Hepatic stellate cell (primary cell): ENCODE data around the gene CMKLR1.

Experiments used
- DNase-seq: peaks from one replicate; pipeline ENCODE4 v3.0.0; 2011; ENCODE audit warnings: low spot score

The CMKLR1 gene

DNA sequence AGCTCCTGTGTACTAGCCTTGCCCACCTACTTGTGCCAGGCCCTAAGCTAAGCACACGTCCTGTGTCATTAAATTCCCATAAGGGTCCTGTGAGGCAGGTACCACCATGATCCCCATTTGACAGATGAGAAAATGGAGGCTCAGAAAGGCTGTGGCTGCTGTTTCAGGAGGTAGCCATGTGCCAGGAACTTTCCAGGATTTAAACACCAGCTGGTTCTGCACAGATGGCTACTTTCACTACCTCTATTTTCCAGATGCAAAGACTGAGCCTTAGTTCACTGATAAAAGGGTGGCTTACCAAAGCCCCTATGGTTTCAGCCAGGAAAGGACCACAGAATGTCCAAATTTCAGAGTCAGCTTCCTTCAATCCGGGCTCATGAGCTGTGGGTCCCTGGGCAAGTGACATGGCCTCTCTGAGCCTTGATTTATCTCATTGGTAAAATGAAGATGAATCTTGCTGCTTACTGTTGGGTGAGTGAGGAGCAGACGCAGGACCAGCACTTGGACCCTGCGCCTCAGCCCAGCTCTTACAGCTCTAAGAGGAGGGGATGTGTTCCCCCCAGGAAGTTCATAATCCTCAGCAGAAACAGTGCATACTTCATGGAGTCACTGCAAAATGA is 23.5 kb downstream of the CMKLR1 start:
- DNase-seq = no peak

DNA sequence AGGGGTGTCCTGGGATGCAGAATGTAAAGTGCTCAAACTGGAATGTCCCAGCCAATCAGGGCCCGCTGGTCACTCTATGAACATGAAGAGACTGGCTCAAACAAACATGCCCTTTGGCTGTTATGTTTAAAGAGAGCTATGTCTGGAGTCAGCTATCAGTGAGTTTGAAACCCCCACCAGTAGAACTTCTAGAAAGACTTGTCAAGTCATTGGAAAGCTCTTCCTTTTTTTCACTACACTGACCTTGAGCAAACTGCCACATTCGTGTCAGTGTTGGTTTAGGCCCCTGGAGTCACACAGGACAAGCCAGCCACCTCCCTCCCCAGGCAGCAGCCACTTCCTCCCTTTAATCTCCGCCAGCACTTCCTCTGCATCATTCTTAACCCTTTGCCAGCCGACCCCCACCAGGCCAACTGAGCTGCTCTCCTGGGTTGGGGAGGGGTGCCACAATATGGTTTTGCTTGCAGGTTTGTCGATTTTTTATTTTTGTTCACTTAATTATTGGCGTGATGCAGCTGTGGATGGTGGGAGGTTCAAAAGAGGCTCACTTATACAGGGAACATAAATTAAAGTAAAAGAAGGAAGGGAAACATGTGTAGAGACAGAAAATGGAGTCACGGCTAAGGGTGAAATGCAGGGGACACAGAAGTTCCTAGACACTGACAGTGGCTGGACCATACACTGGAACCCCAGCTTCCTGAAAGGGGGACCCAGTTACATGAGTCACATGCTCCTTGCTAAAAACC is 25.3 kb downstream of the CMKLR1 start:
- no peak for DNase-seq

DNA sequence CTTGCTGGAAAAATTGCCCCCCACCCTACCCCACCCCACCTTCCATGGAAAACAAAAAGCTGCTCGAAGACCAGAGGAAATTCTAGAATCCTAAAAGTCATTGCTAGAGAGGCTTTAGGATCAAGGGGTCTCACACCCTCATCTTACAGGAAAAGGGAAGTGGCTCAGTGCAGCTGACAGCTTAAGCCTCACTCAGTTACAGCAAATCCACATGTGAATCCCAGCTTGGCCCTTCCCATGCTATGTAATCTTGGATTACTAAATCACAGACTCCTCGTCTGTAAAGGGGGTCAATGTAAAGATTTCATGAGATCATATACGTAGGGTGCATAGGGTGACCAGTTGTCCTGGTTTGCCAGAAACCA is 25.9 kb downstream of the CMKLR1 start:
- no peak for DNase-seq

DNA sequence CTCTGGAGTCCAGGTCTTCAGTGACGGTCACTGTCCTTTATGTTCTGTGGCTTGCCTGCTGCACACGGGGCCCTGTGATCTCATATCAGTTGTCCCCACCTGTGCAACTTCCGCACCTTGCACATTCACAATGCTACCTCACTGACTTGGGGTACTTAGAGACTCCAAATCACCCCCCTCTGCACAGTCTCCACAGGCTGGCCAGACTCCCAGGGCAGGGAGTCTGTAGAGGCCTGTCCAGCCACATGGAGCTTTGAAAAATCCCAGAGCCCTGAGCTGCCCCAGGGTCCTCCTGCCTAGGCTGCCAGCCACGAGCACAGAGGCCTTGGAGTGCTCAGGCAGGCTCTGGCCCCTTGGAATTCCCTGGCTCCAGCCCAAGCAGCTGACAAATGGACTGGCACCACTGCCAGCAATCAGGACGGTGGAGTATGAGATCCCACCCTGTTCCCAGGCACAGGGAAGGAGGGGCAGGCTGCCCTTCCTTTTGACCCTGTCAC is 26.4 kb downstream of the CMKLR1 start:
- no peak for DNase-seq

DNA sequence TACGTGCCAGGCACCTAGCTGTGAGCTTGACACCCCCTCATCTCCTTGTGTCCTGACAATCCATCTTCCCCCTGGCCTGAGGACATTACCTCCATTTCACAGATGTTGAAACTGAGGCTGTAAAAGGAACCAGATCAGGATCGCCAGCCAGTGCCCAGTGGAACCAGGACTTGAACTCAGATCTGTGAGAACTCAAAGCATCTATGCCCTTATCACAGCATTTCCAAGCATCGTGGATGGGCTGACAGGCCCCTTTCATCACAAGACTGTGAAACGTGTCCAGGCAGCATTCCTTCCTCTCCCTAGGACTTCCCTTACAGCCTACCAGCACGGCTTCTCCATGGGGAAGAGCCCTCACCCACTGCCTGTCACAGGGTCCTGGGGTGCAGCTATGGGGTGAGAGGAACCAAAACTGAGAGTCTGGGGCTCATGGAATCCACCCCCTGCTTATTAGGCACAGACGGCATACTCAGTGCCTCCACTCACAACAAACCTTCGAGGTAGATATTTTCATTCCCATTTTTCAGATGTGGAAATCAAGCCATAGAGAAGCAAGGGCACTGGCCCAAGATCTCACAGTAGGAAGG is 26.9 kb downstream of the CMKLR1 start:
- DNase-seq = no peak

DNA sequence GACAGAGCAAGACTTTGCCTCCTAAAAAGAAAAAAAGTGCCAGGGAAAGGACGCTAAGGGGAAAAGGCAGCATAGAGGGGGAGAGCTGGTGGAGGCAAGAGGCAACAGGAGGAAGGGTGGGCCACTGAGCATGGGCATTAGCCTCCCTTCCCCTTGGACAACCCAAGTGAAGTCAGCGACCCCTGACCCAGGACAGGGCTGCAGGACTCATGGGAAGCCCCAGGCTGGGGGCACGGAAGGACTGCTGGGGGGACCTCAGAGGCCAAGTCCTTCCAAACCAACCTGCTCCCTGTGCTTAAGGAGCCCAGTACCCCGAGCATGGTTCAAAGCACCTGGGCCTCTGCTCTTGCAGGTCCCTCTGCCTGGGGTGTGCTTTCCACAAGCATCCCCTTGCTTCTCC is 27.5 kb downstream of the CMKLR1 start:
- DNase-seq = no peak

DNA sequence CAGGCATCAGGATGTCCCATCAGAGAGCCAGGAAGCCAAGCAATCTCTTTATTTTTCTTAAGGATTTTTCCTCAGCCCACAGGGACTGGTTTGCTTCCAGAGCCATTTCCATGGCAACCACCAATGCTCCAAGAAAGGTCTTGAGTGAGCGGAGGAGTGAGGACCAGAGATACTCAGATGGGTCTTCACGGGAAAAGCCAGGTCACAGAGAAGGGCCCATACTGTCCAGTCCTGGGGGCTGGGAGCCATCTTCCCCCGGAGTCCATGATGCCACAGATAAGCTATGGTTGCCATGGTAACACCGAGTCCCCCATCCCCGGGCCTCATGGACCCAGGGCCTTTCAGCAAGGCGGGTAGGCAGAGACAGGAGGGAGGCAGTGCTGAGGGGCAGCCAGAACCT is 28.6 kb downstream of the CMKLR1 start:
- DNase-seq = no peak

DNA sequence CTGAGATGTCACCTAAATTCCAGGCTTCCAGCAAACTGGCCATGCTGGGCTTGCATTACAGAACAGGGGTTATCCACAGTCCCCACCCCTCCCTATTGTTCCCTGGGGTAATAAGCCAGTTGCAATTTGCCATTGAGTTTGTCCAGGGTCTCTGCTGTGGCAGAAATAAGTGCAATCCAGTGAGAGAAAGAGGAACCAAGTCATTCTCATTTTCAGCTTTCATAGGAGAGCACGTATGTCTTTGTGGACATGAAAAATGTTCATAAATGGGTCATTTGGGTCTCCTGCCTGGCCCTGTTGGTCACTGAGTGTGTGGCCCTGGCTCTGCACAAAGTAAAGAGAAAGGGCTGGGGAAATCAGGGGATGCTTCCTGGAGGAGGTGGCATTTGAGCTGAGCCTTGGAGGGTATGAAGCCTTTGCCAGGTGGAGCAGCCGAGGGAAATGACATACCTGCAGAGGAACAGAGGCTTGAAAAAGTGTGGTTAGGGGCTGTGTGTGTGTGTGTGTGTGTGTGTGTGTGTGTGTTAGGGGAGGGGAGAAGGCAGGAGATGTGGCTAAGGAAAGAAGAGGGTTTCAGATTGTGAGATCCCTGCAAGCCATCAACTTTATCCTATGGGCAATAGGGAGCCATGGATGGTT is 29.3 kb downstream of the CMKLR1 start:
- no peak for DNase-seq

DNA sequence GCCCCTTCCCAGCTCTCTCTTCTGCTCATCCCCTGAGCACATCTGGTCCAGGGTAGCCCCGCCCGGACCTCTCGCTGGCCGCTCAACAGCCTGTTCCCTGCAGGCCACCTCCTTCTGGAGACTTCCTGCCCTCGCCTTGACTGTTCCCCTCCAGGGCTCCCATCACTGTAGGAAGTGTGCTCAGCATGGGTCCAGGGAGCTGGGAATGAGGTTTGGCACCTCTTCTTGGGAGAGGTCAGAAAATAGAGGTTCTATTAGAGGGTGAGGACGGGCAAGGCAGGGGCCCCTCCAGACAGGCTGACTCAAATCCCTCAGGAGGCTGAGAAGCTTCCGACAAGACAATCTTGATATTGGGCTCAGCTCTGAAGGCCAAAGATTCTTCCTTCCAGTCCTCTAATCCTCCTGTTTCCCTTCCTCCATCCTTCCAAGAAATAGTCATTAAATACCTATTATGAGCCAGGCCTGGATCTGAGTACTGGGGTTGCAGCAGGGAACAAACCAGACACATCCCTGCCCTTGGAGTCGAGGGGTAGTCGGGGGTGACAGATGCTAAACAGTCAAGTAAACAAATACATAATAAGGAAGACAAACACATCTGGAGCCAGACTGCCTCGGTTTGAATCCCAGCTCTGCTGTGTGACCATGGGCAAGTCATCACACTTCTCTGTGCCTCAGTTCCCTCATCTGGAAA is 30.6 kb downstream of the CMKLR1 start:
- no peak for DNase-seq

DNA sequence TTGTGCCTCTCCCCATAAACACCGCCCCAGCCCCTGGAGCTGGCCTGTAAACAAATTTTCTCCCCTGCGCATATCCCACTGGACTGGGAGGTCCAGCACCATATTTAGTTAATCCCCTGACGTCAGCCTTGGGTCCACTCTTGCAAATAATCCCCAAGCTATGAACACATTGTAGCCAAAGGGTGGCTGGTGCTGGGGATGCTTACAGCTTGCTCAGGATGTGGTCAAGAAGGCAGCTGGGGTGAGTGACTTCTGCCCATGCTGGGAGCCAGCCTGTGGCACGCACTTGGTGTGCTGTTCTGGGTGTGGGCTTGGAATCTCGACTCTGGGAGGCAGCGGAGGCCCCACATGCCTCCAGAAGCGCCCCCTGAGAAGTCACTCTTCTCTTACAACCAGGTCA is 32.1 kb downstream of the CMKLR1 start:
- peak; percentile 30 for DNase-seq

DNA sequence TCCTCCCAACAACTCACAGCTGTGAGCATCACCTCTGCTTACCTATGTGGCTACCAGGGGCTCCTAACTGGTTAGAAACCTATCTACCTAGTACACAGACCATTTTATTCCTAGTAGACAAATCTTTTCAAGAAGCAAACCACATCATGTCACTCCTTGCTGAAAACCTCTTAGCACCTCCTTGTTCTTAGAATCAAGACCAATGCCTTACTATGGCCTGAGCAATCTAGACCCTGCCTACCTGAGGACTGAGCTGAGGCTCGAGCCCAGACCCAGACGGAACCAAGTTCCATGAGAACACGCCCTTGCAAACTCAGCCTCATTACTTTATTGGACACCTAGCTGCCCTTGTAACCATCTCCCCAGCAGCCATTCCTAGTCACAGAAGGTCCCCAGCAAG is 32.6 kb downstream of the CMKLR1 start:
- no peak for DNase-seq

DNA sequence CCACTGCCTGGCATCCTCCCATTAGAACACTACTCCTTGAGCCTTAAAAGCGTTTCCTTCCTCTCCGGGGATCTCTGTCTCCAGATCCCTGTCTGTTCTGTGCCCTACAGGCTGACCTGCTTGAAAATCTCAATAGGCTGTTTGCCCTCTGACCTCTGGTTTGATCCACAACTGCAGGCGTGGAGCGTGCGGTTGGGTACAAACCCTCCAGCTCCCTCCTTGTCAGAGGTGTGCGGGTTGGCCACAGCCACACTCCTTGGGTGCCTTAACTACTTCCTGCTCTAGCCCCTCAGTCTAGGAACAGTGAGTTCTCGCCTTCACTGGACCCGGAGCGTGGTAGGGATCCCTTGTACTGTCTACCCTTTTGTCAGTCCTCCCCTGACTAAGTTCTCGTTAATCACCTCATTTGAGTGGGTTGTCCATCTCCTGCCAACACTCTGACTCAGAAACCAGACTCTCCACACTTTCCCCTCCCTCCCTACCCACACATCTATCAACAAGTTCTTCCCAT is 33.1 kb downstream of the CMKLR1 start:
- DNase-seq = no peak

DNA sequence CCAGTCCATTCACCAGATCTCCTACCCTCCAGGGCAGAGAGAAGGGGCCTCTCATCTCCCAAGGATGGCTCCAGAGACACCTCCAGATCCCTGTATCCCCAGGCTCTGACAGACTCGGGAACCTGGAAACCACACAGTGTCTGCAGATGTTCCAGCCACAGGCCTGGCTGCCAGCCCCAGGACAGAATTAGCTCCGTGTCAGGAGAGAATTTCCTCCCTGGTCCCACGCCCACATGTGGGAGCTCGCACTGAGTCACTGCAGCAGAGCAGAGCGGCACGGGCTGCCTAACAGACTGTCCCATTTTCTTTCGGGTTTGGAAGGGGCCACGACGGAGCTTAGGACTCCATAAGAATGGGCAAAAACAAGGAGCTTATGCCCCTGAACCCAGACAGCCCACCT is 33.6 kb downstream of the CMKLR1 start:
- DNase-seq = peak; percentile 68

DNA sequence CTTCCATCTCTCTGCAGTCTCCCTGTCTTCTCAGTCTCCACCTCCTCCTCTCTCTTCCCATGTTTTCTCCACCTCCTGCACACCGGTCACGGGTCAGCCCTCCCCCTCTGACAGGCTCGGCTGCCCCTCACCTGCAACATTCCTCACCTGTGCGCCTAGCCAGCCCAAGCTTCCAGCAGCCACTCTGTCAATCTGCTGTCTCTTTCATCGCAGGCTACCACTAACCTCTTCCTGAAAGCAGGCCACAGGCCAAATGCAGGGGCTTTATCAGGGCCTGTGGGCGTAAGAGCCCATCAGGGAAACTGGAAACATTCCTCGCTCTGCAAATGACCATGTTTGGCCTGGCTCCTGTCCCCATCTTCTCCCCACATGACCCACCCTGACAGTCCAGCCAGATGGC is 34.5 kb downstream of the CMKLR1 start:
- no peak for DNase-seq

DNA sequence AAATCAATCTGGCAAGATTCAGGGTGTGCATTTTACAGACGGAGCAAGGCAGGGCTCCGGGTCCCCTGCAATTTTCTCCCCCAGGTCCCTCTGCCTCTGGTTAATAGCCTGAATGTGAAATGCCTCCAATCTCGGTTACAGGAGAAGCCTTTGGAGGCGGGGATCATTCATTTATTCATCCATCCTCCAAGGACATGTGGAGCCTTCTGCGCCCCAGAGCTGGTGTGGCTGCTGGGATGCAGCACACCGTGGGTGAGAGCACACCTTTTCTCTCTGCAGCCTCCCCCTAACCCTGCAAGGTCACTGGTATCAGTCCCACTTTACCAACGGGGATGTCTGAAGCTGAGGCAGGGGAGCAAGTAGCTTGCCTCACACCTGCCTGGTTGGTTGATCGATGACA is 35.4 kb downstream of the CMKLR1 start:
- no peak for DNase-seq

DNA sequence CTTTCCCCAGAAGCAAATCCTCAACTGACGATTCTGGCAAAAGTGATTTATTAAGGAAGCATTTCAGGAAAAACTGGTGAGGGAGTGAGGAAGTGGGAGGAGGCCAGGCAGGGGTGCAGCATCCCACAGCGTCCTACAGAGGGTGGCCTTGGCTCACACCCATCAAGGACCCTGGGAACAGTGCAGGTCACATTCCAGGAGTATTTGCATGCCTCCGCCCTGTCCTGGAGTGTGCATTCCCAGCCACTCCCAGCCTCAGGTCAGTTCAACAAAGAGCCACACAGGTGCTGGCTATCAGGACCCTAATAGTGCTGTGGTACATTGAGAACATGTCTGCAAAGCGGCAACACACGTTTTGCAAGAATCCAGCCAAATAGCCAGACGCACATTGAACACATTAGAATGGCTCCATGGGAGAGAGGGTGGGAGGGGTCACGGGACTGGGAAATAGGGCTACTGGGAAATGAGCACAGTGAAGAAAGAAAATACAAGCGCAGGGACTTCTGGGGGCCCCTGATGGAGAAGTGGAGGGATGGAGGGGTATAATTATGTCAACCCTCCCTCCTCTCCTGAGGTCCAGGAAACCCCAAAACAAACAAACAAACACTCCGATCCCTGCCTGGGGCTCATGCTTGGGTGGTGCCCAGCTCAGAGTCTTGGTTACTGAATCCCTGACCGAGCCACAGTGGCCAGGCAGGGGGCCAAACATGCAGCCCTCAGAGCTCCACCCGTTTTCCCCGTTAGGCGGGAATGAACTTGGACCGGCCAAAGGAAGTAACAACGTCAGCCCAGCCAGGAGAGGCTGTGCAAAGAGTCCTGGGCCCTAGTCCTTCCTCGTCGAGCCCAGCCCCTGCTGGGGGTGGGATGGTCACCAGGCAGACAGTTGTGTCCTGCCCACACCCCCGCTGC is 36.5 kb downstream of the CMKLR1 start:
- DNase-seq = no peak

DNA sequence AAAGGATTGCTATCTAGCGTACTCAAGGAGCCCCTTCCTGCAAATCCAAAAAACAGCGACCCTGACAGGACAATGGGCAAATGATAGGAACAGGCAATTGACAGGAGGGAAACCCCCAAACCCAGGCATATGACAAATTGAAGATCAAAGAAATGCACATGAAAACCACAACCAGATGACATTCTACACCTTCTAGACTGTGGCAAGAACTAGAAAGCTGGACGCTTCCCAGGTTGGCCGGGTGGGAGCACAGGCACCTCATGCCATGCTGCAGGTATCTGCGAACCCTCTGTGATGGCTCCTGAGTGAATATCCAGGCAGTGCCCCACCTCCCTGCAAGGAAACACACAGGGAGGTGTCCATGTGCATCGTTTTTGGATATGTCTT is 37.1 kb downstream of the CMKLR1 start:
- no peak for DNase-seq

DNA sequence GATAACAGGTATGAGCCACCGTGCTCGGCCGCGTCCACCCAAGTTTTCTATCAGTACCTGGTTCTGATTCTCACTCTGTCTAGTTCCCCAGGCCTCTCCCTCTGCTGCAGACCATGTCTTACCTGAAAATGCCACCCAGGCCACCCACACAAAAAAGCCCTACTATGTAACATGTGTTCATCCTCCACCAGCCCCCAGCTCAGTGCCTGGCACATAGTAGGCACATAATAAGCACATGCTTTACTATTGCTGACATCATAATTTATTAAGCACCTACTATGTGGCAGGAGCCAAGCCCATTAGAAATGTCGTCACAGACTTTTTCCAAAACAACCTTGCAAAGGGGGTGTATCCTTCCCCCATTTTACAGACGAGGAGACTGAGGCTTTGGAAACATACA is 37.8 kb downstream of the CMKLR1 start:
- no peak for DNase-seq

DNA sequence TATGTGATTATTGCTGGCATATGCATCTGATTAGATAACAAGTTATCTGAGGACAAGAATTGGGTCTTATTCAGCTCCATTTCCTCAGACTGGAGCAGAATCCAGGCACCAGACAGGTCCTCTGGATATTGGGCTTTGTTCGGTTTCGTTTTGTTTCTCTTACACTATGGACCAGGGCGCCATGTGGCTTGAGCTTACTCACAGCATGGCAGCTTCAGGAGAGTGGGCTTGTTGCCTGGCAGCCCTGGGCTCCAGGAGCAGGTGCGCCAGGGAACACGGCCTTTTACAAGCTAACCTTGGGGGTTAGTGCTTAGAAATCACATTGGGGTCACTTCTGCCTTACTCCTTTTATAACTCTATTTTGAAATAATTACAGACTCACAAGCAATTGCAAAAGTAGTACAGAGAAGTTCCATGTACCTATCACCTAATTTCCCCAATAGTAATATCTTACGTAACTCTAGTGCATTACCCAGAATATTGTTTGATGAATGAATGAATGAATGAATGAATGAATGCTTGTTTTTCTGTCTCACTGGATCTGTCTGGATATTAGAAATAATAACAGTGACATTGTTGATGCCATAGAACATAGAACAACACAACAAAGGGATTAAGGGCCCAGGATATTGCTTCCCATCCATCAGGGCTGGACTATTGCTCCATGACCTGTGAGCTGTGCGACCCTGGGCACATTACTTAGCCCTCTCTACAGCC is 39.0 kb downstream of the CMKLR1 start:
- DNase-seq = no peak

DNA sequence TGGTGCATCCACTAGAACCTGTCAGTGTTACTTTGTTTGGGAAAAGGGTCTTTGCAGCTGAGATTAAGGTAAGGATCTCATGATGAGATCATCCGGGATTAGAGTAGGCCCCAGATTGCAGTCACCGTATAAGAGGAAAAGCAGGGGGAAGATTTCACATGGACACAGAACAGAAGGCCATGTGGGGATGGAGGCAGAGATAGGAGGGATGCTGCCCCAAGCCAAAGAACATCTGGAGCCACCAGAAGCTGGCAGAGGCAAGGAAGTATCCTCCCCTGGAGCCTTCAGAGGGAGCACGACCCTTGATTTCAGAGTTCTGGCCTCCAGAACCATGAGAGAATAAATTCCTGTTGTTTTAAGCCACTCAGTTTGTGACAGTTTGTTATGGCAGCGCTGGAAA is 39.6 kb downstream of the CMKLR1 start:
- no peak for DNase-seq
